ENCODE results near the gene KRT86. TPM values are rescaled to one million over a fixed set of nuclear protein-coding genes. Genes with fewer than 3 reads are reported as not detected.
"Not testable (repeated sequence)": the region's sequence is repeated elsewhere in the genome, so short reads cannot be mapped to it uniquely, and the experiment has no call there.

The KRT86 gene
- total and polyA plus RNA-seq, 2 of the 13 experiments (the other 11 are each of a cell fraction or from before 2014, with no cell fraction given), result not detected

DNA sequence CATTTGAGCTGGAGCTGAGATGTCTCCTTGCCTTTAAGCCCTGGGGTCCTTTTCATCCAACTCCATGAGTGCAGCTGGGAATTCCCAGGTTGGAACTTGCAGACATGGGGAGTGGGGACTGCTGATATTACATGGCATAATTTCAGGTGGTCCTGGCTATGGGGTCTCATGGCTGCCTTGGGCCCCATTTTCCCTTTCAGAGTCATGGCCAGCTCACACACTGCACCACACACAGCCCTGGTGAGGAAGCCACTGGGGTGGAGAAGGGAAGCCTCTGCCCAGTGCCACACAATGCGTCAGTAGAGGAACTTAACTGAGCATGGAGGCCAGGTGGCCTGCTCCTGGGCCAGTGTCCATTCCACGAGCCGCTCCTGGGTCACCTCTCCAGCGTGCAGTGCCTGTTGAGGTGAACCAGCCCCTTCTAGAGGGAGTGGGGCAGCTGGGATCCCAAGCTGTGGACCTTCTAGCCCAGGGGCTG lies 17.3 kb upstream of the KRT86 start:
- FAIRE-seq, result no peak
- no TSS peak for BruUV-seq (replicated peaks)
- Histone ChIP-seq H3K27me3 (ENCODE audit: control insufficient read depth in 1 of 2, insufficient read depth in 2 of 2, low read length in 2 of 2) (peaks cover 1 to 32% of the 10 kb centered on the region in 2 experiments; a peak in 4 of 5 replicates), H3K79me2 (ENCODE audit: insufficient read depth, low read length) (no peaks in the 10 kb centered on the region), H3K4me1 (ENCODE audit: insufficient read depth, low read length) (no peaks in the 10 kb centered on the region), H3K4me2 (ENCODE audit: low read depth, low read length) (no peak overlapping the region), H4K20me1 (ENCODE audit: insufficient read depth, low read length) (no peaks in the 10 kb centered on the region), H3K27ac (ENCODE audit: extremely low read length, insufficient read depth, low read length) (no peak overlapping the region), H3K4me3 (replicated peaks in 1 of 3; ENCODE audit: insufficient read depth in 1 of 3, low read depth in 2 of 3, low read length in 3 of 3) (no peak overlapping the region), H3K9me3 (ENCODE audit: low read length) (peaks cover 2% of the 10 kb centered on the region; the same call in 1 of the 2 replicates), H3K36me3 (replicated peaks in 1 of 2; ENCODE audit: control insufficient read depth in 1 of 2, insufficient read depth in 2 of 2, low read length in 2 of 2) (no peaks in the 10 kb centered on the region), H2AFZ (ENCODE audit: low read length) (no peak overlapping the region), H3K9ac (ENCODE audit: insufficient read depth, low read depth, low read length) (no peak overlapping the region)
- WGBS (ENCODE audit: low lambda C conversion rate), result no CpG with 5 or more reads among the region's 4 CpGs
- ATAC-seq, result no peak
- intact Hi-C loops (cut with micrococcal nuclease; ENCODE audit: unreplicated experiment), result no loop called here
- ChIA-PET POLR2A (no interaction called here), CTCF (ENCODE audit: low intra/inter-chr PET ratio, low total read pairs) (no interaction called here)
- DNase-seq (ENCODE audit: low spot score), result no peak
- in situ Hi-C loops (cut with HindIII; ENCODE audit: extremely low pct_ligation_motif_present, low pct_unique_long_range_greater_than_20kb), result no loop called here
- no peak for TF ChIP-seq ZNF121 (CRISPR knock-in tag; IDR thresholded peaks at IDR 0.05)
- TF ChIP-seq, protein P1, sequence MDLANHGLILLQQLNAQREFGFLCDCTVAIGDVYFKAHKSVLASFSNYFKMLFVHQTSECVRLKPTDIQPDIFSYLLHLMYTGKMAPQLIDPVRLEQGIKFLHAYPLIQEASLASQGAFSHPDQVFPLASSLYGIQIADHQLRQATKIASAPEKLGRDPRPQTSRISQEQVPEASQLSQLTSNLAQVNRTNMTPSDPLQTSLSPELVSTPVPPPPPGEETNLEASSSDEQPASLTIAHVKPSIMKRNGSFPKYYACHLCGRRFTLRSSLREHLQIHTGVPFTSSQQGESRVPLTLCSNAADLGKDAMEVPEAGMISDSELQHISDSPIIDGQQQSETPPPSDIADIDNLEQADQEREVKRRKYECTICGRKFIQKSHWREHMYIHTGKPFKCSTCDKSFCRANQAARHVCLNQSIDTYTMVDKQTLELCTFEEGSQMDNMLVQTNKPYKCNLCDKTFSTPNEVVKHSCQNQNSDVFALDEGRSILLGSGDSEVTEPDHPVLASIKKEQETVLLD (CRISPR knock-in tag; IDR thresholded peaks at IDR 0.05; ENCODE audit: low read depth), result no peak
- TF ChIP-seq, protein P2, sequence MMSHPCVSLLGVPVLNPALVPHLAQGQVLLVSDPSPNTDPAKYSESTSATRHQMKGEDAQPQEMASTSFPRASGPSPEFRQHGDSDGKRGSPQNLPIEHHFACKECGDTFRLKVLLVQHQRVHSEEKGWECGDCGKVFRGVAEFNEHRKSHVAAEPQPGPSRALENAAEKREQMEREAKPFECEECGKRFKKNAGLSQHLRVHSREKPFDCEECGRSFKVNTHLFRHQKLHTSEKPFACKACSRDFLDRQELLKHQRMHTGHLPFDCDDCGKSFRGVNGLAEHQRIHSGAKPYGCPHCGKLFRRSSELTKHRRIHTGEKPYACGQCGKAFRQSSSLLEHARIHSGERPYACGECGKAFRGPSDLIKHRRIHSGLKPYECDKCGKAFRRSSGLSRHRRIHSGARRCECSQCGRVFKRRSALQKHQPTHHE (CRISPR knock-in tag; IDR thresholded peaks at IDR 0.05; ENCODE audit: borderline replicate concordance), result no peak

DNA sequence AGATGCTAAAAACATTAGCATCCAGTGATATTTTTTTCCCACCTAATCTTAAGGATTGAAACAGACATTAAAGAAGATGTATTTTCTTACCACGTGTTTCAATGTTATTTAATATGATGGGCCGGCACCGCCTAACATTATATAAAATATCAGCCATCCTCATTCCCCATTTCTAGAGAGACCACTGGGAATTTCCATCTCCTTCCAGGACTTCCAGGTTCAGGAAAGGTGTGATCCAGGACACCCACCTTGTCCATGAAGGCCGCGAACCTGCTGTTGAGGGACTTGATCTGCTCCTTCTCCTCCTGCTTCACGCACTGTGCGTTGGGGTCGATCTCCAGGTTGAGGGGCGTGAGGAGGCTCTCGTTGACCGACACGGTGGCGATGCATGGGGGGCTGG lies 16.5 kb upstream of the KRT86 start:
- 85% methylated on average over 12 of the region's 13 CpGs for WGBS (ENCODE audit: low lambda C conversion rate)
- H4K20me1 ChIP-seq (ENCODE audit: insufficient read depth, low read length); H3K4me3 ChIP-seq (replicated peaks in 1 of 3; ENCODE audit: insufficient read depth in 1 of 3, low read depth in 2 of 3, low read length in 3 of 3); H3K79me2 ChIP-seq (ENCODE audit: insufficient read depth, low read length); H3K4me2 ChIP-seq (ENCODE audit: low read depth, low read length); H3K27ac ChIP-seq (ENCODE audit: extremely low read length, insufficient read depth, low read length); H3K9ac ChIP-seq (ENCODE audit: insufficient read depth, low read depth, low read length); in situ Hi-C loops (cut with HindIII; ENCODE audit: extremely low pct_ligation_motif_present, low pct_unique_long_range_greater_than_20kb); DNase-seq (ENCODE audit: low spot score); H3K36me3 ChIP-seq (replicated peaks in 1 of 2; ENCODE audit: control insufficient read depth in 1 of 2, insufficient read depth in 2 of 2, low read length in 2 of 2); intact Hi-C loops (cut with micrococcal nuclease; ENCODE audit: unreplicated experiment); POLR2A ChIA-PET; ATAC-seq; CTCF ChIA-PET (ENCODE audit: low intra/inter-chr PET ratio, low total read pairs); H2AFZ ChIP-seq (ENCODE audit: low read length); FAIRE-seq; H3K4me1 ChIP-seq (ENCODE audit: insufficient read depth, low read length); BruUV-seq (replicated peaks): not testable (repeated sequence)
- peaks cover 1 to 29% of the 10 kb centered on the region in 2 experiments; a peak in 4 of 5 replicates for H3K27me3 ChIP-seq (ENCODE audit: control insufficient read depth in 1 of 2, insufficient read depth in 2 of 2, low read length in 2 of 2)
- H3K9me3 ChIP-seq (ENCODE audit: low read length), result peaks cover 10% of the 10 kb centered on the region

Data from HepG2 (cell line).